Stimulated activated effector memory CD8-positive, alpha-beta T cell treated with anti-CD3 and anti-CD28 coated beads, Interleukin-12 subunit alpha, Interleukin-12 subunit beta, amount 100 ng/mL, for 72 hours (primary cell): ENCODE results near the gene INIP.
"Not testable (repeated sequence)": the region's sequence is repeated elsewhere in the genome, so short reads cannot be mapped to it uniquely, and the experiment has no call there.

Experiments
- ATAC-seq: fragments of 150-1000 bp; cut with Tn5 transposase; 2 replicates; pipeline ENCODE4 v1.10.0; 2021
- DNase-seq, 2 donors: peaks; one replicate each; pipeline ENCODE4 v3.0.0; 2021 to 2022; ENCODE audit warnings: low spot score in 2 of 2
- H3K27ac Mint-ChIP-seq: one replicate; pipeline ENCODE4 v1.8.0; 2022; ENCODE audit warnings: mild to moderate bottlenecking, mixed read lengths
- H3K36me3 Mint-ChIP-seq: one replicate; pipeline ENCODE4 v1.8.0; 2022; ENCODE audit warnings: mild to moderate bottlenecking, mixed read lengths
- H3K4me1 Mint-ChIP-seq: one replicate; pipeline ENCODE4 v1.8.0; 2022; ENCODE audit warnings: mixed read lengths
- H3K4me3 Mint-ChIP-seq: one replicate; pipeline ENCODE4 v1.8.0; 2022; ENCODE audit warnings: mild to moderate bottlenecking, mixed read lengths
- H3K9me3 Mint-ChIP-seq: one replicate; pipeline ENCODE4 v1.8.0; 2022; ENCODE audit warnings: mixed read lengths

Gene INIP

GRCh38 chr9:112751056-112751795 is 33.3 kb upstream of the INIP start:
- no peaks in the 10 kb centered on the region for H3K9me3 Mint-ChIP-seq
- ATAC-seq (peak; percentile 34), DNase-seq (peak; percentile 12 to 58)
- peaks cover 7% of the 10 kb centered on the region for H3K36me3 Mint-ChIP-seq
- peaks cover 61% of the 10 kb centered on the region for H3K4me1 Mint-ChIP-seq
- peak overlapping the region; percentile 51 for H3K27ac Mint-ChIP-seq
- H3K4me3 Mint-ChIP-seq = peak overlapping the region; percentile 76

- H3K9me3 Mint-ChIP-seq = no peaks in the 10 kb centered on the region
- H3K4me1 Mint-ChIP-seq = peaks cover 57% of the 10 kb centered on the region
- H3K27ac Mint-ChIP-seq = peak overlapping the region; percentile 93
Measured at GRCh38 chr9:112750764-112751055, 32.8 kb upstream of the INIP start.

GRCh38 chr9:112750016-112750763 is 32.3 kb upstream of the INIP start, which contains the start of gene SNX30:
Gene SNX30 (plus strand): TSS chr9:112750760. CDS start chr9:112751002, 242 bp downstream.
- ATAC-seq = peak; percentile 74
- no peaks in the 10 kb centered on the region for H3K9me3 Mint-ChIP-seq
- peak within 1 kb of the TSS; percentile 80 for H3K4me3 Mint-ChIP-seq
- DNase-seq = peak; percentile 66 to 87
- H3K36me3 Mint-ChIP-seq = peaks cover 7% of the 10 kb centered on the region
- H3K4me1 Mint-ChIP-seq = peaks cover 54% of the 10 kb centered on the region
- peak within 1 kb of the TSS; percentile 93 for H3K27ac Mint-ChIP-seq

More at GRCh38 chr9:112750764-112751055, 32.8 kb upstream of the INIP start:
- H3K4me3 Mint-ChIP-seq = peak overlapping the region; percentile 80
- no peak for DNase-seq
- ATAC-seq = no peak
- H3K36me3 Mint-ChIP-seq = peaks cover 7% of the 10 kb centered on the region

GRCh38 chr9:112747094-112747493 is 29.2 kb upstream of the INIP start:
- Mint-ChIP-seq H3K36me3 (peaks cover 7% of the 10 kb centered on the region), H3K4me1 (peaks cover 27% of the 10 kb centered on the region), H3K27ac (no peak overlapping the region), H3K4me3 (no peak overlapping the region), H3K9me3 (no peaks in the 10 kb centered on the region)
- DNase-seq = no peak
- no peak for ATAC-seq

GRCh38 chr9:112744177-112744576 is 26.3 kb upstream of the INIP start:
- Mint-ChIP-seq H3K4me3 (no peak overlapping the region), H3K36me3 (no peaks in the 10 kb centered on the region), H3K4me1 (peaks cover 17% of the 10 kb centered on the region), H3K27ac (no peak overlapping the region), H3K9me3 (no peaks in the 10 kb centered on the region)
- DNase-seq (no peak), ATAC-seq (no peak)

- ATAC-seq (no peak), DNase-seq (no peak)
- H3K4me3 Mint-ChIP-seq = no peak overlapping the region
- no peaks in the 10 kb centered on the region for H3K9me3 Mint-ChIP-seq
- peaks cover 13% of the 10 kb centered on the region for H3K4me1 Mint-ChIP-seq
- H3K27ac Mint-ChIP-seq = no peak overlapping the region
- no peaks in the 10 kb centered on the region for H3K36me3 Mint-ChIP-seq
Measured at GRCh38 chr9:112743216-112743836, 25.4 kb upstream of the INIP start.

- Mint-ChIP-seq H3K36me3 (no peaks in the 10 kb centered on the region), H3K9me3 (no peaks in the 10 kb centered on the region), H3K4me3 (no peak overlapping the region), H3K27ac (no peak overlapping the region), H3K4me1 (no peaks in the 10 kb centered on the region)
- DNase-seq (no peak), ATAC-seq (no peak)
Measured at GRCh38 chr9:112734892-112735291, 17.0 kb upstream of the INIP start.

- no peaks in the 10 kb centered on the region for H3K36me3 Mint-ChIP-seq
- H3K4me3 Mint-ChIP-seq = no peak overlapping the region
- ATAC-seq = no peak
- no peak for DNase-seq
- H3K9me3 Mint-ChIP-seq = no peaks in the 10 kb centered on the region
- H3K27ac Mint-ChIP-seq = no peak overlapping the region
- H3K4me1 Mint-ChIP-seq = no peaks in the 10 kb centered on the region
Measured at GRCh38 chr9:112731971-112732370, 14.1 kb upstream of the INIP start.

- H3K36me3 Mint-ChIP-seq = no peaks in the 10 kb centered on the region
- no peak overlapping the region for H3K27ac Mint-ChIP-seq
- H3K4me3 Mint-ChIP-seq = no peak overlapping the region
Measured at GRCh38 chr9:112728401-112728800, 10.5 kb upstream of the INIP start.

GRCh38 chr9:112726428-112726827 is 8.5 kb upstream of the INIP start:
- Mint-ChIP-seq H3K36me3 (no peaks in the 10 kb centered on the region), H3K9me3 (no peaks in the 10 kb centered on the region), H3K27ac (no peak overlapping the region), H3K4me1 (no peaks in the 10 kb centered on the region), H3K4me3 (no peak overlapping the region)
- DNase-seq (no peak), ATAC-seq (no peak)

More at GRCh38 chr9:112728401-112728800, 10.5 kb upstream of the INIP start:
- no peak for DNase-seq
- H3K4me1 Mint-ChIP-seq = no peaks in the 10 kb centered on the region
- ATAC-seq = no peak
- H3K9me3 Mint-ChIP-seq = no peaks in the 10 kb centered on the region

GRCh38 chr9:112725961-112726360 is 8.0 kb upstream of the INIP start:
- H3K36me3 Mint-ChIP-seq = no peaks in the 10 kb centered on the region
- DNase-seq (no peak), ATAC-seq (peak; percentile 24)
- H3K4me1 Mint-ChIP-seq = no peaks in the 10 kb centered on the region
- H3K9me3 Mint-ChIP-seq = no peaks in the 10 kb centered on the region
- no peak overlapping the region for H3K4me3 Mint-ChIP-seq
- no peak overlapping the region for H3K27ac Mint-ChIP-seq

GRCh38 chr9:112722749-112723148 is 4.8 kb upstream of the INIP start:
- ATAC-seq, H3K36me3 Mint-ChIP-seq, H3K9me3 Mint-ChIP-seq, H3K4me3 Mint-ChIP-seq, H3K27ac Mint-ChIP-seq, DNase-seq: not testable (repeated sequence)
- H3K4me1 Mint-ChIP-seq = peaks cover 13% of the 10 kb centered on the region

- Mint-ChIP-seq H3K9me3 (no peaks in the 10 kb centered on the region), H3K4me3 (no peak overlapping the region), H3K27ac (peak overlapping the region; percentile 76), H3K36me3 (peaks cover 20% of the 10 kb centered on the region), H3K4me1 (peaks cover 18% of the 10 kb centered on the region)
- ATAC-seq (no peak), DNase-seq (no peak)
Measured at GRCh38 chr9:112720113-112720780, 2.3 kb upstream of the INIP start.

GRCh38 chr9:112719696-112720095 is 1.8 kb upstream of the INIP start:
- Mint-ChIP-seq H3K27ac (peak overlapping the region; percentile 76), H3K9me3 (no peaks in the 10 kb centered on the region), H3K36me3 (peaks cover 26% of the 10 kb centered on the region), H3K4me1 (peaks cover 18% of the 10 kb centered on the region), H3K4me3 (no peak overlapping the region)
- DNase-seq (no peak), ATAC-seq (no peak)

- Mint-ChIP-seq H3K9me3 (no peaks in the 10 kb centered on the region), H3K4me1 (peaks cover 20% of the 10 kb centered on the region), H3K27ac (peak overlapping the region; percentile 76), H3K4me3 (peak overlapping the region; percentile 87), H3K36me3 (peaks cover 28% of the 10 kb centered on the region)
- DNase-seq = no peak
- ATAC-seq = peak; percentile 35
Measured at GRCh38 chr9:112719241-112719691, 1.3 kb upstream of the INIP start.
